NCI-H1417 (cell line): ENCODE results near the gene SMIM11.
"Not testable (repeated sequence)": the region's sequence is repeated elsewhere in the genome, so short reads cannot be mapped to it uniquely, and the experiment has no call there.

Experiments used
- DNase-seq, 3 experiments: peaks; one replicate each; lab custom pipeline; 2025; lab: John Stamatoyannopoulos, UW

SMIM11 gene

GRCh38 chr21:34355570-34355969, 19.7 kb upstream of the SMIM11 start:
- DNase-seq, result no peak

- DNase-seq, result no peak
These were observed 17.4 kb upstream of the SMIM11 start for GRCh38 chr21:34357889-34358288.

- DNase-seq, result no peak
These were observed 16.4 kb upstream of the SMIM11 start for GRCh38 chr21:34358866-34359265.

GRCh38 chr21:34360488-34361241, 14.6 kb upstream of the SMIM11 start:
- no peak for DNase-seq

- DNase-seq, result no peak
These were observed 13.2 kb upstream of the SMIM11 start for GRCh38 chr21:34362136-34362444.

- no peak for DNase-seq
These were observed 12.6 kb upstream of the SMIM11 start for GRCh38 chr21:34362670-34363069.

GRCh38 chr21:34363733-34364132, 11.6 kb upstream of the SMIM11 start, which contains the start of gene KCNE2:
Gene KCNE2 (plus strand): TSS chr21:34364006. CDS start chr21:34370479, 6,473 bp downstream.
- no peak for DNase-seq

GRCh38 chr21:34364921-34365320, 10.4 kb upstream of the SMIM11 start:
- no peak for DNase-seq

- DNase-seq, result peak in 1 of 3 experiments; percentile 20
These were observed 9.5 kb upstream of the SMIM11 start for GRCh38 chr21:34365809-34366208.

- peak; percentile 56 to 84 (median 69) for DNase-seq
These were observed 7.9 kb upstream of the SMIM11 start for GRCh38 chr21:34367320-34367935.

GRCh38 chr21:34369741-34370140, 5.6 kb upstream of the SMIM11 start:
- no peak for DNase-seq

GRCh38 chr21:34372321-34372720, 3.0 kb upstream of the SMIM11 start:
- no peak for DNase-seq

GRCh38 chr21:34374462-34374861, 845 bp upstream of the SMIM11 start:
- not testable (repeated sequence) for DNase-seq

- not testable (repeated sequence) for DNase-seq
These were observed 289 bp downstream of the SMIM11 start for GRCh38 chr21:34375619-34375972.

- not testable (repeated sequence) for DNase-seq
These were observed 7.8 kb downstream of the SMIM11 start for GRCh38 chr21:34383138-34383537.

- not testable (repeated sequence) for DNase-seq
These were observed 8.6 kb downstream of the SMIM11 start for GRCh38 chr21:34383724-34384415.

- not testable (repeated sequence) for DNase-seq
These were observed 25.2 kb downstream of the SMIM11 start for GRCh38 chr21:34400522-34400921.

GRCh38 chr21:34404742-34405141, 29.4 kb downstream of the SMIM11 start:
- DNase-seq, result not testable (repeated sequence)

GRCh38 chr21:34405686-34406085, 30.4 kb downstream of the SMIM11 start:
- DNase-seq, result not testable (repeated sequence)

GRCh38 chr21:34406102-34406501, 30.8 kb downstream of the SMIM11 start:
- not testable (repeated sequence) for DNase-seq

GRCh38 chr21:34406676-34407075, 31.4 kb downstream of the SMIM11 start:
- not testable (repeated sequence) for DNase-seq

GRCh38 chr21:34407294-34407693, 32.0 kb downstream of the SMIM11 start:
- not testable (repeated sequence) for DNase-seq
